NCI-H146 (cell line): ENCODE results near the gene METTL9.
"Not testable (repeated sequence)": the region's sequence is repeated elsewhere in the genome, so short reads cannot be mapped to it uniquely, and the experiment has no call there.

Experiments used
- DNase-seq: peaks from one replicate; lab custom pipeline; 2025; lab: John Stamatoyannopoulos, UW

METTL9 gene

DNA sequence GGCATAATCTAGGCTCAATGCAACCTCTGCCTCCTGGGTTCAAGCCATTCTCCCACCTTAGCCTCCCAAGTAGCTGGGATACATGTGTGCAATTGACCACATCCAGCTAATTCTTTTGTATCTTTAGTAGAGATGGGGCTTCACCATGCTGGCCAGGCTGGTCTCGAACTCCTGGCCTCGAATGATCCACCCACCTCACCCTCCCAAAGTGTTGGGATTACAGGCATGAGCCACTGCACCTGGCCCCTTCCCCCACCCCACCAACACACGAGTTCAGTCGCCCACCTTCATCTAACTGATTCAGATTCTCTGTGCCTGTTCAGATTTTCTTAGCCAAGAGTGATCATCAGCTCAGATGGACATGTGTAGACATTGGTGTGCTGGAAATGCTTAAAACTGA is 25.0 kb upstream of the METTL9 start:
- DNase-seq, result no peak

DNA sequence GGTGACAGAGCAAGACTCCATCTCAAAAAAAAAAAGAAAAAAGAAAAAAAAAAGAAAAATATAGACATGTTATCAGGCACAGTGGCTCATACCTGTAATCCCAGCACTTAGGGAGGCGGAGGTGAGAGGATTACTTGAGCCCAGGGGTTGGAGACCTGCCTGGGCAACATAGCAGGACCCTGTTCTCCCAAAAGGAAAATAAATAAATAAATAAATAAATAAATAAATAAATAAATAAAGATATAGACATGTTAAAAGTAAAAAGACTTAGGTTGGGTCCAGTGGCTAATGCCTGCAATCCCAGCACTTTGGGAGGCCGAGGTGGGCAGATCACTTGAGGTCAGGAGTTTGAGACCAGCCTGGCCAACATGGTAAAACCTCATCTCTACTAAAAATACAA is 23.1 kb upstream of the METTL9 start:
- DNase-seq, result not testable (repeated sequence)

DNA sequence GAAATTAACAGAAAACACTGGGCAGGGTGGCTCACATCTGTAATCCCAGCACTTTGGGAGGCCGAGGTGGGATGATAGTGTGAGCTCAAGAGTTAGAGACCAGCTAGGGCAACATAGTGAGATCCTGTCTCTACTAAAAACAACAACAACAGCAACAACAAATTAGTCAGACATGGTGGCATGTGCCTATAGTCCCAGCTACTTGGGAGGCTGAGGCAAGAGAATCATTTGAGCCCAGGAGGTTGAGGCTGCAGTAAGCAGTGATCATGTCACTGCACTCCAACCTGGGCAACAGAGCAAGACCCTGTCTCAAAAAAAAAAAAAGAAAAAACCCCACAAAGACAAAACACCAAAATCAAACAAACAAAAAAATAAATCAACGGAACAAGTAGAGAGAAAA is 21.9 kb upstream of the METTL9 start:
- DNase-seq, result not testable (repeated sequence)

DNA sequence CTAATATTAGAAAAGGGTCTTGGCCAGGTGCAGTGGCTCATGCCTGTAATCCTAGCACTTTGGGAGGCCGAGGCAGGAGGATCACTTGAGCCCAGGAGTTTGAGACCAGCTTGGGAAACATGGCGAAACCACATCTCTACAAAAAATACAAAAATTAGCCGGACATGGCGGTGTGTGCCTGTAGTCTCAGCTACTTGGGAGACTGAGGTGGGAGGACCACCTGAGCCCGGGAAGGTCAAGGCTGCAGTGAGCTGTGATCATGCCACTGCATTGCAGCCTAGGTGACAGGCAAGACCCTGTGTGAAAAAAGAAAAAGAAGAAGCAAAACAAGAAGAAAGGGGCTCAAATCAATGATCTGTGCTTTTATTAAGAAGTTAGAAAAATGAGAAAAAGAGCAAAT is 21.1 kb upstream of the METTL9 start:
- DNase-seq, result not testable (repeated sequence)

DNA sequence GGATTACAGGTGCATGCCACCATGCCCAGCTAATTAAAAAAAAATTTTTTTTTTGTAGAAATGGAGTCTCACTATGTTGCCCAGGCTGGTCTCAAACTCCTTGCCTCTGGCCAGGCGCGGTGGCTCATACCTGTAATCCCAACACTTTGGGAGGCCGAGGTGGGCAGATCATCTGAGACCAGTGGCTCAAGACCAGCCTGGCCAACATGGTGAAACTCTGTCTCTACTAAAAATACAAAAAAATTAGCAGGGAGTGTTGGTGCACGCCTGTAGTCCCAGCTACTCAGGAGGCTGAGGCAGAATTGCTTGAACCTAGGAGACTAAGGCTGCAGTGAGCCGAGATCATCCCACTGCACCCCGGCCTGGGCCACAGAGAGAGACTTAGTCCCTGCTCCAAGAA is 19.2 kb upstream of the METTL9 start:
- DNase-seq, result not testable (repeated sequence)

DNA sequence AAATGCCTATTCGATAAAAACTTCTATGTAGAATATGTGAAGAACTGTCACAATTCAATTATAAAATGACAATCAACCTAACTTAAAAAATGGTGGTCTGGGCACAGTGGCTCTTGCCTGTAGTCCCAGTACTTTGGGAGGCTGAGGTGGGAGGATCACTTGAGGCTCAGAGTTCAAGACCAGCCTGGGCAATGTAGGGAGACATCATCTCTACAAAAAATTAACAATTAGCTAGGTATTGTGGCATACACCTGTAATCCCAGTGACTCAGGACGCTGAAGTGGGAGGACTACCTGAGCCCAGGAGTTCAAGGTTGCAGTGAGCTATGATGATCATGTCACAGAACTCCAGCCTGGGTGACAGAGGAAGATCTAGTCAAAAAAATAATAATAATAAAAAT is 18.6 kb upstream of the METTL9 start:
- no peak for DNase-seq

DNA sequence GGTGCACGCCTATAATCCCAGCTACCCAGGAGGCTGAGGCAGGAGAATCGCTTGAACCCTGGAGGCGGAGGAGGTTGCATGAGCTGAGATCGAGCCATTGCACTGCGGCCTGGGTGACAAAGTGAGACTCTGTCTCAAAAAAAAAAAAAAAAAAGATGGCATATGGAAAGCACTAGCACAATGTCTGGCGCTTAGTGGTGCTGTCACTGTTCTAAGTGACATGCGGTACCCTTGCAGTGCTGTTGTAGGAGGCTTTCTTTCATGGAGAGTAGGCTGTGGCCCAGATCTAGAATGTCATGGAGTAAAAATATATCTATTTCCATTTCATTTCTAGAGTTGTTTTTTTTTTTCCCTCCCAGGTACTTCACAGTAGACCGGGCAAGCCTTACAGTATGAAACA is 14.6 kb upstream of the METTL9 start:
- no peak for DNase-seq

DNA sequence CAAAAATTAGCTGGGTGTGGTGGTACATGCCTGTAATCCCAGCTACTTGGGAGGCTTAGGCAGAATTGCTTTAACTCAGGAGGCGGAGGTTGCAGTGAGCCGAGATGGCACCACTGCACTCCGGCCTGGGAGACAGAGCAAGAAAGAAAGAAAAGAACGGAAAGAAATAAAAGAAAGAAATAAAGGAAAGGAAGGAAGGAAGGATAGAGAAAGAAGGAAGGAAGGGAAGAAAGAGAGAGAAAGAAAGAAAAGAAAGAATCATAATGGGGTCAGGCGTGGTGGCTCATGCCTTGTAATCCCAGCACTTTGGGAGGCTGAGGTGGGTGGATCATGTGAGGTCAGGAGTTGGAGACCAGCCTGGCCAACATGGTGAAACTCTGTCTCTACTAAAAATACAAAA is 10.8 kb upstream of the METTL9 start:
- not testable (repeated sequence) for DNase-seq

DNA sequence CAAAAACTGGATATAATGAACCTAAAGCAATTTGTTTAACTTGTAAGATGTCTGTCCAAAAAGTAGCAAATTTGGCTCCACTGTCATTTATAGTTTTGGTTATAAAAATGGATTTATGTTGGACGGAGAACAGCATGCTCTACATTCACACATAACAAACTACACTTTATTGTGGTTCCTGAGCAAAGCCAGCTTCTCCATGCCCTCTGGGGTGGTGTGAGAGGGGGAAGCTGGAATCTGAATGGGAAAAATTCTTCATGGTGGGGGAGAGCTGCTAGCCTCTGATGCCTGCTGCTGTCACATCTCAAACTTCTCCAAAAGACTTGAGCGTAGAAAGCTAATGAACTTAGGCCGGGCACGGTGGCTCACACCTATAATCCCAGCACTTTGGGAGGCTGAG is 9.8 kb upstream of the METTL9 start:
- DNase-seq, result no peak

DNA sequence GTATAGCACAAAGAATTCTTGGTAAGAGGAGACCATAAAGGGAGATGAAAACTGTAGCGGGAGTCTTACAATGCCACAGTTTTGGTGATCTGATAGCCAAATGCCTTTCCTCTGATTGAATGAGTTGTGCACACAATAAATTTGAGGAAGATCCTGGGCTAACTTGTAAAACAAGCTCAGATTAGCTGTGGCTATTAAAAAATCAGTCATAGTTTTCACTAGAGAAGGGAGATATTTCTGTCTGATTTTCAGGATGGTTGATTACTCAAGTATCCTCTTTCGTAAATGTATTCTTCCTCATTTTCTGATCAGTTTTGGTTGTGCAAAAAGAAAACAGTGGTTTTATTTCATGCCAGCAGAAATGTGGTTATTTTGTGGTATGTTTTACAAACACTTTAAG is 9.1 kb upstream of the METTL9 start:
- no peak for DNase-seq

DNA sequence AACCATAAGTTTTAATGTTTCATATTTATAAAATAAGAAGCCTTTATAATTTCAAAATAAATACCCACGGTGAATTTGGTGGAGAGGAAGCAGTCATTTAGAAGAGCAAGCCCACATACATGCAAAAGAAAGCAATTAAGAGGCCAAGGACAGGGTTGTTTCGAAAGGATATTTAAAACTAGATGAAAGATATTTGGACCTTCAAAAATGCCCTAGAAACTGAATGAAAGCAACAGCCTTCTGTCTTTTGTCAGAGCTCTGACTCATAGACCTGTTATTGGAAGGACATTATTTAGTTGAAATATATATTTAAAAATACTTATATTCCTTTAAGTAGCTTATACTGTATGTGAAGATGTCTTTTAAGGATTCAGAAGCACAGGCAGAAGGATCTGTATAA is 8.6 kb upstream of the METTL9 start:
- DNase-seq, result no peak

DNA sequence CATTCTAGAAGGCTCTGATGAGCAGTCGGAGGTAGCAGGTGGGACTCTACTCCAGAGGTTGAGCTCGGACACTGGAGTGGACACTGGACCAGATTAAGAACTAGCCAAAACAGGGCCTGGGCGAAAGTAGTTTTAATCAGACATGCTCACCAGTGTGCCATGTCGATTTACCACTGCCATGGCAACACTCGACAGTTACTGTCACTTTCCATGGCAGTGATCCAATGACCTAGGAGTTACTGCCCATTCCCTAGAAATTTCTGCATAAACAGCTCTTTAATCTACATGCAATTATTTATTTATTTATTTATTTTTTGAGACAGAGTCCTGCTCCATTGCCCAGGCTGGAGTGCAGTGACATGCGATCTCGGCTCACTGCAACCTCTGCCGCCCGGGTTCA is 7.2 kb upstream of the METTL9 start:
- DNase-seq, result no peak

DNA sequence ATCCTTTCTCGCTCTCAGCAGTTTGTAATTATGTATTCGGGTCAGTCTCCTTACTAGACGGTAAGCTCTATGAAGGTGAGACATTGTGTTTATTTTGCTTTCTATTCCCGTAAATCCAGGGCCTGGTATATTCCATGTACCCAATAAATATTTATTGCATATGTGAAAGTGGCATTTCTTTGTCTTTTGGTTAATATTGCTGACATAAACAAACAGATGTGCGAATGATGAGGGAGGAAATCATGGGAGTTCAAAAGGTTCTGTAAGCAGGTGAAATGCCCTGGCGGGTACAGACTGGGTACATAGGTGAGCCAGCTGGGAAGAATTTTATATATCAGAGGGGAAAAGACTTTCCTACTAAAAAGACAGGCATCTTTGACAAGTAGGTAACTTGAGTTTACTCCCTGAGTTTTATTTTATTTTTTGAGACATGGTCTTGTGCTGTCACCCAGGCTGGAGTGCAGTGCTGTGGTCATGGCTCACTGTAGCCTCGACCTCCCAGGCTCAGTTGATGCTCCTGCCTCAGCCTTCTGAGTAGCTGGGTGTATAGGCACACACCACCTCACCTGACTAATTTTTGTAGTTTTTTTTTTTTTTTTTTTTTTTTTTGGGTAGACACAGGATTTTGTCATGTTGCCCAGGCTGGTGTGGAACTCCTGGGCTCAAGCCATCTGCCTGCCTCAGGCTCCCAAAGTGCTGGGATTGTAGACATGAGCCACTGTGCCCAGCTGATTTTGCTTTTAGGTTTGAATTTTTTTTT is 5.7 kb upstream of the METTL9 start:
- no peak for DNase-seq

DNA sequence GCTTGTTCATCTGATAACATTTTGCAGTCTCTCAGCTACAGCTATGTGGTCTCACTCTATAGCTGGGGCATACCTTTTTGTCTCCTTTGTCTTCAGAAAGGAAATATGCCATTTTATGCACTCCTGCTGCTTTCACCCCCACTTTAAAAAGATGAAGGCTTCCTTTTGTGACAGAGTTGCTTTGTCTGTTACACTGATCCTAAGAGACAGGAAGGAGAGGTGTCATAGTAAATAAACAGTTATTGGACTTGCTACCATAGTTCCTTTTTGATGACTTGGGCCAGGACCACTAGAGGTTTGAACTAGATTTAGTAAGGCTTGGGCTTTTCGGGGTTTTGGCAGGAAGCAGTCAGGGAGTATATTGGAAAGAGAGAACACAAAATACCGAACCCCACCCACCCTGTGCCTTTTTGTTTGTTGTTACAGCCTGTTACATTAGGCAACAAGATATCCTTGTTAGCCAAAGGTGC is 1.8 kb upstream of the METTL9 start:
- DNase-seq, result no peak

DNA sequence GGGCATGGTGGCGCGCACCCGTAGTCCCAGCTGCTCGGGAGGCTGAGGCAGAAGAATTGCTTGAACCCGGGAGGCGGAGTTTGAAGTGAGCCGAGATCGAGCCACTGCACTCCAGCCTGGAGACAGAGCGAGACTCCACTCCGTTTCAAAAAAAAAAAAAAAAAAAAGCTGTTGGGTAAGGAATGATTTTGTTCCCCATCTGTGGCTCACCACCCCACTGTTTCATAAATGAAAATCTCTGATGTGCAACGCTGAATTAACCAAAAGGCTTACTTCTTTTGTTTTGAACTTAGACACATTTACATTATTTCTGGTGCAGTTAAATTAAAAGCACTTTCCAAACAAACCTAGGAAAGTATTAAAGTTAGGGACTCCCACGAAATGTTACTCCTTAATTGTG is 1.2 kb upstream of the METTL9 start:
- DNase-seq, result no peak

DNA sequence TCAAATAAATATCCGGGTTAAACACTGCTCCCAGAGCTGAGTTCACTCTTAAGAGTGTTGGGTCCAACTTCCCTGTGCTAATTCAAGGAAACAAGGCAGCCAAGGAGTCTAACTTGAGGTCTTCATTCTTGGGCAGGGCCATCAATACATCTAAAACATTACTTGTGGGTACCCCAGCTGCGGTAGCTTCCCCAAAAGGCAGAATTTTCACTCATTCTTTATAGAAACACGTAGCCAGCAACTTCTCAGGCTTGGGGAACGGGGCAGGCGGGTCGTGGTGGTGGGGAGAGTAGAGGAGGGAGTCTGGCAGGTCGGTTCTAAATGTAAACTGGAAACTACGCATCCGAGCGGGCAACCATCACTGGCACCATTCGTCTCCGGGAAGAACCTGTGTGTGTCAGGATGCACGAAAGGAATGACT is 666 bp upstream of the METTL9 start:
- no peak for DNase-seq

DNA sequence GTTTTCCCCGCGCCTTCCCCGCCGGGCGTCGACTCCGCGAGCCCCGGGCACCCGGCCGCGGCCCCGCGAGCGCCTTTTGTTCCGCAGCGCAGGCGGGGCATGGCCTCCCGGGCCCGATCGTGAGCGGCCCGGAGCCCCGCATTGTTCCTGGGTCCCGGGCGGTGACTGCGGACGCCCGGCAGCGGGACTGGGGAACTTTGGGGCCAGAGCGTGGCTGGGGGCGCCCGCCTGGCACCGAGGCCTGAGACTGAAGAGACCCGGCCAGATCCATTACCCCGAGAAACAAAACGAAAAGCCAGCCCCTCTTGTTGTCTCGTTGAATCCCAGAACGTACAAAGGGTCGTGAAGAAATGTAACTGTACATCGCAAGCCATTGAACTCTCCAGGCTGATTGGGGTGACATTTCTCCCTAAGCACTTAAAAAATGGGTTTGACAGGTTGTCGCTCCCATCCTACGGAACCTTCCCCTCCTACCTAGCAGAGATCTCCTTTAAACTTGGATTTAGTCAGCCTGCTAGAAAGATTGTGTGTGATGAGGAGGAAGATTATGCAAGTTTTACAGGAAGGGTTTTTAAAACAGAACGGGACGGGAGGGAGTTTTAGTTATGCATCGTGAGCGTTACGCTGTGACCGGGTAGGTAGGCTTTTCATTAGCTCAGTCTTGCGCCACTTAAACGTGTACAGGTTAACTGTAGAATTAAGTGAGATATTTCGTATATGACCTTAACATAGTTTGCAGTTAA is 825 bp downstream of the METTL9 start:
- DNase-seq, result peak; percentile 58

DNA sequence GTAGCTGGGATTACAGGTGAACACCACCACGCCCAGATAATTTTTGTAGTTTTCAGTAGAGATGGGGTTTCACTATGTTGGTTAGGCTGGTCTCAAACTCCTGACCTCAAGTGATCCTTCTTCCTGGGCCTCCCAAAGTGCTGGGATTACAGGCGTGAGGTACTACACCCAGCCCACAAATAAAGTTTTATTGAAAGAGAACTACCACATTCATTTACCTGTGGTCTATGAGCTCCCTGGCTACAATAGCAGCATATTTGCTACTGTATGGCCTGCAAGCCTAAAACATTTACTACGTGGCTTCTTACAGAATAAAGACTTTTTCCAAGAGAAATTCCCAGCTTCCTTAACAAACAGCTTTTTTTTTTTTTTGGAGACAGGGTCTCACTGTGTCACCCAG is 3.4 kb downstream of the METTL9 start:
- no peak for DNase-seq

DNA sequence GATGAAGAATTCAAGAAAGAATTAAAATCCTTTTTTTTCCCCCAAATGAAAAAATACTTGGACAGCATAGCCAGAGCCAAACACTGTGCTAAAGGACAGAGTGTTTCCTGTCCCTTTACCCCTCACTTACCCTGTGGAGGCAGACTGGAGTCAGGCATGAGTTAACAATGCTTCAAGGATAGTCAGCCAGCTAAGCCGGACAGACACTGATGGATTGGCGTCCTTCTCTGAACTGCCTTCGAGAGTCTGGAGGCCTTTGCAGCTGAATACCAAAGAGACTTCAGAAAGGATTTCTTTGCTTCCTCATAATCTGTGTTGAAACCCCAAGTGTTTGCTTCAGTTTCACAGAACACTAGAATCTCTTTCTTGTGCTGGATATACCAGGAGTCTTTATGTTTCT is 4.6 kb downstream of the METTL9 start:
- no peak for DNase-seq

DNA sequence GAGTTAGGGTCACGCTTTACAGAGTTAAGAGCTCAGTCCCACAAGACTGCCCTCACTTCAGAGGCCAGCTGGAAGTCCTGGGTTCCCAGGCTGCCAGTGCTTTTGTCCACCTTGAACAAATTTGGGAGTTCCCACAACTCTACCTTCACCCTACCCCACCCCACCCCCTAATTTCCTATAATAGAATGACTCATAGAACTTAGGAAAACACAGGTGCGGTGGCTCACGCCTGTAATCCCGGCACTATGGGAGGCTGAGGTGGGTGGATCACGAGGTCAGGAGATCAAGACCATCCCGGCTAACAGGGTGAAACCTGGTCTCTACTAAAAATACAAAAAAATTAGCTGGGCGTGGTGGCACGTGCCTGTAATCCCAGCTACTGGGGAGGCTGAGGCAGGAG is 6.5 kb downstream of the METTL9 start:
- DNase-seq, result not testable (repeated sequence)

DNA sequence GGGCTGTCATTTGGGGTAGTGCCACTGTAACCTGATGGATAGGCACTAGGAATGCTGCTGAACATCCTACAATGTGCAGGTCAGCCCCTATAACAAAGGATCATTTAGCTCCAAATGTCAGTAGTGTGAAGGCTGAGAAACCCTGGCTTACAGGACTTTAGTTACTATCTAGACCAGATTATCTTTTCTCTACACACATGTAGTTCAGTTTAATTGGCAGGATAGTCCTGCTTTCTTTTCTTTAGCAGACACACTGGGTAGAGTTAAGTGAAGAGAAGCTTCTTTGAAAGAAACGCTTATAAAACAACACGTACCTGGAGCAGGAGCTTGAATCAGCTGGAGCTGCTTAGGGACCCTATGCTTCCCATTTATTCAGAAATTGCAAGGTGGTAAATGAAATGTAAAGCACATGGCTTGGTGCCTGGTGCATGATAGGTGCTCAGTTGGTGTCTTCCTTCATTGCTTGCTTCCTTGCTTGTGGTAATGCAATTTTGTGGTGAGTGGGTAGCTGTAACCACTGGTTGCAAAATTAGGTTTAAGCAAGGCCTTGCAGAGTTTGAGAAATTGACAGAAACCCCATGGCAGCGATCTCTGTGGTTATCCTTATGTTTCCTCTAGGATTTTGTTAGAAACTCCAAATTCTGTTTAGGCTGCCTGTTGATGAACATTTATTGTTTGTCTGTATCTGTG is 9.4 kb downstream of the METTL9 start:
- DNase-seq, result no peak

DNA sequence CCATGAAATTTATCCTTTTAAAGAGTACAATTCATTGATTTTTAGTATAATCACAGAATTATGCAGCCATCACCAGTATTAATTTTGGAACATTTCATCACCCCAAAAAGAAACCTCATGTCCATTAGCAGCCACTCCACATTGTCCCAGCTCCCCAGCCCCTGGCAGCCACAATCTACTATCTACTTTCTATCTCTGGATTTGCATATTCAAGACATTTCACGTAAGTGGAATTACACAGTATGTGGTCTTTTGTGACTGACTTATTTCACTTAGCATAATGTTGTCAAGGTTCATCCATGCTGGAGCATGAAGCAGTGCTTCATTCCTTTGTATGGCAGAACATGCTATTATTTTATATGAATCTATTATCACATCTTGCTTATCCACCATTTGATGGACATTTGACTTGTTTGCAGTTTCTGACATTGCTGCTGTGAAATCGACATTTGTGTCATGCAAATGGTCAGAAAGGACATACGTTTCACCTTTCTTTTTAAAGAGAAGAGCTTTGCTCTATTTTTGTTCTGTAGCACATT is 10.7 kb downstream of the METTL9 start:
- no peak for DNase-seq

DNA sequence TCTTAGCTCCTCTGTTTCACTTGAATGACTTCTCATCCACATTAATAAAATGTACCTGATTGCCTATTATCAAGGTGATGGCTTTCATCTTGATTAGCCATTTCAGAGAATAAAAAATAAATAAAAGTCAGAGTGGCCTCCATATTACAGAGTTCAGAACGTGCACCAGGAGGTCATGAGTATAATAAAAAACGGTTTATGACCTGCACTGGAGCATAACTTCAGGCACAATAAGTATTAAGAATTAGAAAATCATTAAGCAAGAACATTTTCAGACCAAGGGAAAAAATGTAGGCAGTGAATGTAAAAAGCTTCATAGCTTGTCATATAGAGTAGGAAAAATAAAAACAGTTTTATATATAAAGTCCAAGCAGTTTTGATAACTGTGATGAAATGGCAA is 11.4 kb downstream of the METTL9 start:
- DNase-seq, result no peak
